ENCODE results near the gene ORC3. TPM values are rescaled to one million over a fixed set of nuclear protein-coding genes. Genes with fewer than 3 reads are reported as not detected.

Gene ORC3
- total RNA-seq, 1 experiment from 2014 or later = 46.5 TPM

DNA sequence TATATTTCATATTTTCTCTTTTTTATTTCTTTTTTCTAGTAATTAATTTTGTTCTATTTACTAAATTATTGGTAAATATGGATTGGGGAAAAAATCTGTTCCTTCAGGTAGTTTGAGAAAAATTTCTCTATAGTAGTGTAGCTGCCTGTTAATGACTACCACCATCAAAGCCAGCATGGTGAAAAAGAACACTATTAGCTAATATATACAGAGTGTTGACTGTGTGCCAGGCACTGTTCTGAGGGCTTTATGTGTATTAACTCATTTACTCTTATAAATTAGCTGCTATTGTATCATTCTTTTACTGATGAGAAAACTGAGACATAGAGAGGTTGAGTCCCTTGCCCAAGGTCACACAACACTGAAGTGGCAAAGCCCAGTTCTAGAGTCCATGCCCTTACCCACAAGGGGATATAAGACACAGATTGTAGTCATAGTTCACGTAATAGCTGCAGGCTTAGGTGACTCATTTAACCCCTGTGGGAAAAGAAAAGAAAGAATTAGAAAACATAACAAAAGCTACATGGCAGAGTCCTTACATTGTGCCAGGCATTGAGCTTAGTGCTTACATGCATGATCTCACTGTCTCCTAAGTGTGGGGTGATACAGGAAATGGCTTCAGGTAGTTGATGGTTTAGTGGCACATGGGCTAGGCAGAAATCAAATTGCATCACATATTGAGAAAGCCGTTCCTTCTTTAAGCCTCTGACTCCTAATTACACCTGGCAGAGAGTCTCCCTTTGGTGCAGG, 124.3 kb downstream of the ORC3 start:
- POLR2A ChIA-PET (ENCODE audit: low non-redundant PET) = no interaction called here
- no peaks in the 10 kb centered on the region for H3K4me1 ChIP-seq (ENCODE audit: insufficient read depth, low read length, poor library complexity, severe bottlenecking)
- no peak for TF ChIP-seq EZH2 (IDR thresholded peaks at IDR 0.05; ENCODE audit: borderline replicate concordance, low read depth, low read length, poor library complexity, severe bottlenecking)
- TF ChIP-seq, protein P1, sequence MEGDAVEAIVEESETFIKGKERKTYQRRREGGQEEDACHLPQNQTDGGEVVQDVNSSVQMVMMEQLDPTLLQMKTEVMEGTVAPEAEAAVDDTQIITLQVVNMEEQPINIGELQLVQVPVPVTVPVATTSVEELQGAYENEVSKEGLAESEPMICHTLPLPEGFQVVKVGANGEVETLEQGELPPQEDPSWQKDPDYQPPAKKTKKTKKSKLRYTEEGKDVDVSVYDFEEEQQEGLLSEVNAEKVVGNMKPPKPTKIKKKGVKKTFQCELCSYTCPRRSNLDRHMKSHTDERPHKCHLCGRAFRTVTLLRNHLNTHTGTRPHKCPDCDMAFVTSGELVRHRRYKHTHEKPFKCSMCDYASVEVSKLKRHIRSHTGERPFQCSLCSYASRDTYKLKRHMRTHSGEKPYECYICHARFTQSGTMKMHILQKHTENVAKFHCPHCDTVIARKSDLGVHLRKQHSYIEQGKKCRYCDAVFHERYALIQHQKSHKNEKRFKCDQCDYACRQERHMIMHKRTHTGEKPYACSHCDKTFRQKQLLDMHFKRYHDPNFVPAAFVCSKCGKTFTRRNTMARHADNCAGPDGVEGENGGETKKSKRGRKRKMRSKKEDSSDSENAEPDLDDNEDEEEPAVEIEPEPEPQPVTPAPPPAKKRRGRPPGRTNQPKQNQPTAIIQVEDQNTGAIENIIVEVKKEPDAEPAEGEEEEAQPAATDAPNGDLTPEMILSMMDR (conservative IDR thresholded peaks at IDR 0.05; ENCODE audit: low read depth, low read length) = no peak
- DNase-seq (ENCODE audit: low spot score) = no peak
- H3K9me3 ChIP-seq (ENCODE audit: low read depth, low read length, poor library complexity, severe bottlenecking) = no peaks in the 10 kb centered on the region
- H3K36me3 ChIP-seq (ENCODE audit: insufficient read depth, low read length, poor library complexity, severe bottlenecking) = no peaks in the 10 kb centered on the region
- H3K27me3 ChIP-seq (replicated peaks; ENCODE audit: insufficient read depth, low read depth, low read length, poor library complexity) = no peaks in the 10 kb centered on the region
- H3K27ac ChIP-seq (ENCODE audit: low read depth, low read length, poor library complexity, severe bottlenecking) = no peak overlapping the region
- no peak overlapping the region for H3K4me3 ChIP-seq (ENCODE audit: low read depth, low read length, poor library complexity, severe bottlenecking)
- BruUV-seq (replicated peaks) = no TSS peak
- intact Hi-C loops (cut with micrococcal nuclease; ENCODE audit: unreplicated experiment) = no loop called here
- CTCF ChIA-PET = interaction anchor here (0.6 kb wide), 1 partner anchor 16 kb away, joined by 3 read pairs; no protein-coding TSS in a partner anchor

Other genes with a start within 250 kb of the ORC3 start
- 2.1 TPM in 2 replicates for gene C6orf163, start 245.3 kb upstream of the ORC3 start, total RNA-seq (2021)
- gene CFAP206, start 182.2 kb upstream of the ORC3 start, total RNA-seq (2021) = 0.61 TPM in 1 of 2 replicates, not detected in the other
- 11.5 and 13.0 TPM in 2 replicates for gene SLC35A1, start 117.2 kb upstream of the ORC3 start, total RNA-seq (2021)
- 44.3 and 47.2 TPM in 2 replicates for gene RARS2, start 148 bp upstream of the ORC3 start, total RNA-seq (2021)
- gene AKIRIN2, start 112.1 kb downstream of the ORC3 start, total RNA-seq (2021) = 66.7 and 68.9 TPM in 2 replicates